ENCODE results near the gene LRRC2.

- TF ChIP-seq CTCF (IDR thresholded peaks at IDR 0.05 in 8 of 11, conservative IDR thresholded peaks at IDR 0.05 in 3 of 11), result no peak
- no peak for TF ChIP-seq POLR2A (IDR thresholded peaks at IDR 0.05)
- TF ChIP-seq POLR2AphosphoS5 (IDR thresholded peaks at IDR 0.05), result no peak
Measured at GRCh38 chr3:46466273-46466672, 99.8 kb downstream of the LRRC2 start.
